ENCODE results near the gene FAM200C.

Gene FAM200C

GRCh38 chr5:160367261-160367660 is 32.6 kb downstream of the FAM200C start:
- DNase-seq (ENCODE audit: low read depth), result no peak

GRCh38 chr5:160366230-160366629 is 33.6 kb downstream of the FAM200C start:
- no peak for DNase-seq (ENCODE audit: low read depth)

- no peak for DNase-seq (ENCODE audit: low read depth)
Measured at GRCh38 chr5:160363660-160364395, 36.0 kb downstream of the FAM200C start.

GRCh38 chr5:160363211-160363610 is 36.6 kb downstream of the FAM200C start:
- no peak for DNase-seq (ENCODE audit: low read depth)

DNA sequence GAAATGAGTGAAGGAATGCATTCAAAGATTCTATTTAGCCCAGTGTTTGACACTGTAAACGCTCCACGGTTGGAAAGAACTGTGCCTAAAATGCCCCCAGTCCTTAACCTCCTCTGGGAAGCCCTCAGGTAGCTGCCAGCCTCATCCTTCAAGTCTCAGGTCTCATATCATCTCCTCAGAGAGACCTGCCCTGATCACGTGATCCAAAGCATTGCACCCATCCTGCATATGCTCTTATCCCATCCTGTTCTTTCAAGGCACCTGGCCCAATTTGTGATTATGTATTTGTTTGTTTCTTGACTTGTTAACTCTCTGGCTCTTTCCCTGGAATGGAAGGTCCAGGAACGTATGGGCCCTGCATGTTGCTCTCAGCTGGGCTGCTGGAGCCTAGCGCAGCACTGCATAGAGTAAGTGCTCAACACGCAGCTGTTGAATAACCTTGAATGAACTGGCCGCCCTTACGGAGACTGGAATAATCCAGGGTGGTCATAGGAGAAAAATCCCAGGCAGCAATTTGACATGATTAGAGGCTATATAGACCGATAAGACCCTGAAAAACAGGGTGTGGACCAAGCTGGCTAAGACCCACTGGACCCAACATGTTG is 38.1 kb downstream of the FAM200C start:
- no peak for DNase-seq (ENCODE audit: low read depth)

GRCh38 chr5:160360310-160360709 is 39.5 kb downstream of the FAM200C start:
- DNase-seq (ENCODE audit: low read depth), result no peak

- no peak for DNase-seq (ENCODE audit: low read depth)
Measured at GRCh38 chr5:160359816-160360215, 40.0 kb downstream of the FAM200C start.

DNA sequence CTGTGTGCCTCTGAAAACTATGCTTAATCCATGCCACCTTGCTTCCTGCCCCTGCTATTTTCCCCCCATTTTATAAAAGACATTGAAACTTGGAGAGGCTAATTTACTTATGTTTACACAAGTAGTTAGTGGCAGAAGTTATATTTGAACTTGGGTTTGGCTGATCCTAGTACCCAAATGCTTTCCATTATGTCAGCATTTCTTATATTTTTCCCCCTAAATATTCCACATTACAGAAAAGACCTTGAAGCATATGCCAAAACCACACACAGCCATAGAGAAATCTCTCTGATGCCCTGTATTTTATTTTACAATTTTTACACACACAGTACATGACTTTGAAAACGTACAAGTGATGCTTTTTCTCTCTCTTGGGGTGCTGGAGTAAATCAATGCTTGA is 40.6 kb downstream of the FAM200C start:
- no peak for DNase-seq (ENCODE audit: low read depth)

GRCh38 chr5:160357861-160358411 is 41.9 kb downstream of the FAM200C start:
- DNase-seq (ENCODE audit: low read depth), result no peak

DNA sequence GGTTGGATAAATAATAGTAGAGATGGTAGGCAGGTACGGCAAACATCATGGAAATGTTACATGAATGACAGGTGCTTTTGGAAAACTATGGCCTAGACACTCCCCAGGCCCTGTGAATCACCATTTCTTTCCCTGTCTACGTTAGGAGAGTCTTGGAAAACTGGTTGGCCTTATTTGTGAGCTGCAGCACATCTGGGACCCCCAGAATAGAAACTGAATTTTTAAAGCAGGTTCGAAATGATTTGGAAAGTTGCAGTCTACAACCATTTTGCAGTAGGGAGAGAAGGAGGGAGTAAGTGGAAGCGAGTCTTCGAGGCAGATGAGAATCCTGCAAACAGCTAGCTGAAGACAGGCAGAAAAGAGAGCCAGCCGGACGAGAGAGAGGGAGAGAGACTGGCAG is 42.5 kb downstream of the FAM200C start:
- DNase-seq (ENCODE audit: low read depth), result no peak

DNA sequence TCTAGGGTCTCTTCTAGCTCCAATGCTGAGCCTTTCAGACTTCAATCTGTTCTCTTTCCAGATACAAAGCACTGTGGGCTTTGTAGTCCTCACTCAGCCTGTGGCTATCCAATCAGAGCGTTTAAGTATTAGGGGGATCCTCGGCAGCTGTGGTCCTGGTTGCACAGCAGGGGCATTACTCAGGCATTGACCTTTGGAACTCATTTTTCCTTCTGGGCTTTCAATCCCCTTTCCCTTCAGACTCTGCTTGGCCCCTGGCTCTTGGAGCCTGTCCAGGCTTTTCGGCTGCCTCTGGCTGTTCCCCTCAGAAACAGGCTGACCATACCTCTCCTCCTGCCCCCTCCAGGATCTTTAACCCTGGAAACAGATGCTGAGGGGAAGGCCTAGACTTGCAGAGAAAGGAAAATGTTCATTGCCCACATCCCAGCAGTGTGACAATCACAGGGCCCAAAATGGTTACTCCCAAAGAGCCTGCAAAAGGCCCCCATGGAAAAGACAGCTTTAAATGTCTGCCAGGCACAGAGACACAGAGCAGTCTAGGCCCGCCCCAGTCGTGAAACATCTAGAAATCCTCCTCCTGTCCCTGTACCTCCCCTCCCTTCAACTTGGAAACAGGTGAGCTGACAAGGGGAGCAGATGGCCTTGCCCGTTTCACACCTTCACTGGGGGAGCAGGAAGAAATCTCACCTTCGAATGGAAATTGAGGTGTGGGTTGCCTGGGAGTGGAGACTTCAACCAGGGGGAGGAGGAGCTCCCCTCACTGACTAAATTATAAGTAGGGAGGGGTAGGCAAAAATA is 43.1 kb downstream of the FAM200C start:
- no peak for DNase-seq (ENCODE audit: low read depth)

- no peak for DNase-seq (ENCODE audit: low read depth)
Measured at GRCh38 chr5:160354666-160355065, 45.2 kb downstream of the FAM200C start.

GRCh38 chr5:160353379-160353778 is 46.5 kb downstream of the FAM200C start:
- DNase-seq (ENCODE audit: low read depth), result no peak

DNA sequence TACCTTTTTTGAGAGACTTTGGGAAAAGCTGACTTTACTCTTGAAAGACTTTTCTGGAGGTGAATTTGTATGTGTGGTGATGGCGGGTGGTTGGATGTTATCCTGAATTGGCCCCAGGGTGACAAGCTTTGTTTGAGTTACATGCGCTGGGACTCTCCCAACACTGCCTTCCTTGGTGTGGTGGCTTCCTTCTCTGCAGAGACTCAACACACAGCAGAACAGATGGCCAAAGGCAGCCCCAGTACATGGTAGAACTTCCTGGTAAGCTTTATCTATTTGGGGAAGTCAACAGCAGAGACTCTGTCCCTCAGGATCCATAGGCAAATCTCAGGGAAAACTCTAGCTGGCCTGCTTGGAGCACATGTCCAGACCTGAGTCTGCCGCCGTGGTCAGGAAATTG is 47.5 kb downstream of the FAM200C start:
- no peak for DNase-seq (ENCODE audit: low read depth)

GRCh38 chr5:160349935-160350303 is 49.9 kb downstream of the FAM200C start:
- no peak for DNase-seq (ENCODE audit: low read depth)

DNA sequence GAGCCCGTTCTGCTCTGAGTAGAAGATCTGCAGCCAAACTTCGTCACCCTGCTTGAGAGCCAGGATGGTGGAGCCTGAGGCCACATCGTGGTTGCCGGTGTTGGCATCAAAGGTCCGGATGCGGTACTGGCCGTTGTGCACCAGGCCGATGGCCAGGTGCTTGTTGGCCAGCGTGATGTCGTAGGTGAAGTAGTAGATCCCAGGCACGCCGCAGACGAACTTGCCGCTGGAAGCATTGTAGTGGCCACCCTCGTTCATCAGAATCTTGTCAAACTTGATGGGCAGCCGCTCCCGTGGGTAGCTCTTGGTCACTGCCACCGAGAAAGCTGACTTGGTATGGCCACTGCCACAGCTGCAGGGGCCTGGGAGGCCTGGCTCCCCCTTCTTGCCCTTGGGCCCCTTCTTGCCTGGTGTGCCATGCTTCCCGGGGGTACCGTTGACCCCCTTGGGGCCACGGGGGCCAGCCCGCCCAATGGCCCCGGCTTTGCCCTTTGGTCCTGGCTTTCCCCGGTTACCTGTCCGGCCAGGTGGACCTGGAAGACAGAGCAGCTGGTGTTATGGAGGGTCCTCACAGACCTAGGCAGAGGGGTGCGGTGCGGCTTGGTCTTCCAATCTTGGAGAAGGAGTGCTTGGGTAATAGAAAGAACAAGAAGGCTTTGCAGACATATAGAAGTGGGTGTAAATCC is 50.5 kb downstream of the FAM200C start:
- no peak for DNase-seq (ENCODE audit: low read depth)

DNA sequence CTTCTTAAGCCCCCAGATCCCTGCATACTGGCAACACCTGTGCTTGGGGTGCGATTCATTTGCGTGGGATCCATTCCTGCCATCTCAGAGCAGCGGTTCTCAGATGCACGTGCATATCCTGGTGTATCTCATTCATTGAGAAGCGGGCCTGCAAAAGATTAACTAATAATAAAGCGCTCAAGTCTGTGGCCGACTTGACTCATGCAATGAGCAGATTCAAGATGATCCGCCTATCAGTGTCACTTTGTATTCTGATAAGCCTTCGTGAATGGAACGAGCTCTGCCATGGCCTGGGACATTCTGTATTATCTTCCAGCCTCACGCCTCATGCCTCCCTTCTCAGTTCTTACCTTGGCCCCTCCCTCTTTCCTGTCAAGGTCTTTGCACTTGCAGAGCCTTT is 51.8 kb downstream of the FAM200C start:
- no peak for DNase-seq (ENCODE audit: low read depth)

GRCh38 chr5:160347448-160347847 is 52.4 kb downstream of the FAM200C start:
- no peak for DNase-seq (ENCODE audit: low read depth)
